GM12878 (cell line): Measurements from ENCODE around the gene IFNA21.

Experiments
- BRCA1 ChIP-seq: IDR thresholded peaks from 2 replicates; pipeline ENCODE4 v1.6.1; 2011; ENCODE audit warnings: low read depth, low read length, improper control_type of control experiment
- SP1 ChIP-seq: IDR thresholded peaks from one replicate; pipeline ENCODE4 v1.6.1; 2011; ENCODE audit warnings: low read depth, low read length
- TF ChIP-seq, protein P1 (sequence below), 3 experiments: IDR thresholded peaks in 2 of 3; conservative IDR thresholded peaks in 1 of 3; 2 replicates each; pipeline ENCODE4 v1.5.1; 2011; ENCODE audit warnings: low read depth in 3 of 3, low read length in 3 of 3, mild to moderate bottlenecking in 3 of 3, control low read depth in 2 of 3, moderate library complexity in 2 of 3, inconsistent platforms in 1 of 3, mixed read lengths in 1 of 3; ENCODE audit not compliant: control insufficient read depth in 2 of 3, insufficient read depth in 1 of 3; ENCODE audit errors: extremely low read depth in 1 of 3

DNA sequence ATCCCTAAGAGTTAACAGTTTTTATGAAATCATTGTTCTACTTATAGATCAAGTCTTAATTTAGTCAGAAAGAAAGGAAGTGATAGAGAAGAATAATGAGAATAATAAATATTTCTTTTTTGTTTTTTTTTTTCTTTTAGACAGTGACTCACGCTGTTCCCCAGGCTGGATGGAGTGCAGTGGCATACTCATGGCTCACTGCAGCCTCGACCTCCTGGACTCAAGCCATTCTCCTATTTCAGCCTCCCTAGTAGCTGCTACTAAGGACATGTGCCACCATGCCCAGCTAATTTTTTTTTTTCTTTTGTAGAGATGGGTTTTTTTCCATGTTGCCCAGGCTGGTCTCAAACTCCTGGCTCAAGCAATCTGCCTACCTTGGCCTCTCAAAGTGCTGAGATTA is 11.0 kb downstream of the IFNA21 start:
- TF ChIP-seq SP1 (no peak), BRCA1 (no peak)
- TF ChIP-seq, protein P1, sequence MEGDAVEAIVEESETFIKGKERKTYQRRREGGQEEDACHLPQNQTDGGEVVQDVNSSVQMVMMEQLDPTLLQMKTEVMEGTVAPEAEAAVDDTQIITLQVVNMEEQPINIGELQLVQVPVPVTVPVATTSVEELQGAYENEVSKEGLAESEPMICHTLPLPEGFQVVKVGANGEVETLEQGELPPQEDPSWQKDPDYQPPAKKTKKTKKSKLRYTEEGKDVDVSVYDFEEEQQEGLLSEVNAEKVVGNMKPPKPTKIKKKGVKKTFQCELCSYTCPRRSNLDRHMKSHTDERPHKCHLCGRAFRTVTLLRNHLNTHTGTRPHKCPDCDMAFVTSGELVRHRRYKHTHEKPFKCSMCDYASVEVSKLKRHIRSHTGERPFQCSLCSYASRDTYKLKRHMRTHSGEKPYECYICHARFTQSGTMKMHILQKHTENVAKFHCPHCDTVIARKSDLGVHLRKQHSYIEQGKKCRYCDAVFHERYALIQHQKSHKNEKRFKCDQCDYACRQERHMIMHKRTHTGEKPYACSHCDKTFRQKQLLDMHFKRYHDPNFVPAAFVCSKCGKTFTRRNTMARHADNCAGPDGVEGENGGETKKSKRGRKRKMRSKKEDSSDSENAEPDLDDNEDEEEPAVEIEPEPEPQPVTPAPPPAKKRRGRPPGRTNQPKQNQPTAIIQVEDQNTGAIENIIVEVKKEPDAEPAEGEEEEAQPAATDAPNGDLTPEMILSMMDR (IDR thresholded peaks at IDR 0.05 in 2 of 3, conservative IDR thresholded peaks at IDR 0.05 in 1 of 3; ENCODE audit: control insufficient read depth in 2 of 3, extremely low read depth in 1 of 3, insufficient read depth in 1 of 3, low read depth in 3 of 3, low read length in 3 of 3): no peak
